Mesothelial cell of epicardium (in vitro differentiated cells): ENCODE data around the gene OSBPL5. TPM values are rescaled to one million over a fixed set of nuclear protein-coding genes. Genes with fewer than 3 reads are reported as not detected.

Experiments used
- DNase-seq, 2 experiments: peaks; one replicate each; pipeline ENCODE4 v3.0.0; 2021; ENCODE audit warnings: low spot score in 2 of 2; ENCODE audit not compliant: unreplicated experiment in 2 of 2
- H3K27ac Mint-ChIP-seq: 2 replicates; pipeline ENCODE4 v1.8.0; 2021; ENCODE audit warnings: mixed read lengths
- H3K27me3 Mint-ChIP-seq: 2 replicates; pipeline ENCODE4 v1.8.0; 2021; ENCODE audit warnings: low read depth, mixed read lengths
- H3K36me3 Mint-ChIP-seq: 2 replicates; pipeline ENCODE4 v1.8.0; 2021; ENCODE audit warnings: mixed read lengths
- H3K4me1 Mint-ChIP-seq: 2 replicates; pipeline ENCODE4 v1.8.0; 2021; ENCODE audit warnings: mixed read lengths
- H3K4me3 Mint-ChIP-seq: 2 replicates; pipeline ENCODE4 v1.8.0; 2021; ENCODE audit warnings: mild to moderate bottlenecking, moderate library complexity, mixed read lengths
- H3K9me3 Mint-ChIP-seq: 2 replicates; pipeline ENCODE4 v1.8.0; 2021; ENCODE audit warnings: mixed read lengths
- total RNA-seq: library from RNA; stranded (reverse); gene quantifications from 3 replicates; pipeline ENCODE4 v1.2.1, GENCODE V29; 2021
- TF ChIP-seq, protein P1 (sequence below): fragments of 200-600 bp; sonication (generic); IDR thresholded peaks from one replicate; pipeline ENCODE4 v1.5.0; 2021; ENCODE audit warnings: antibody characterized with exemption; ENCODE audit not compliant: unreplicated experiment

Gene OSBPL5
- total RNA-seq, 1 donor from 2014 or later = 37.1 TPM

DNA sequence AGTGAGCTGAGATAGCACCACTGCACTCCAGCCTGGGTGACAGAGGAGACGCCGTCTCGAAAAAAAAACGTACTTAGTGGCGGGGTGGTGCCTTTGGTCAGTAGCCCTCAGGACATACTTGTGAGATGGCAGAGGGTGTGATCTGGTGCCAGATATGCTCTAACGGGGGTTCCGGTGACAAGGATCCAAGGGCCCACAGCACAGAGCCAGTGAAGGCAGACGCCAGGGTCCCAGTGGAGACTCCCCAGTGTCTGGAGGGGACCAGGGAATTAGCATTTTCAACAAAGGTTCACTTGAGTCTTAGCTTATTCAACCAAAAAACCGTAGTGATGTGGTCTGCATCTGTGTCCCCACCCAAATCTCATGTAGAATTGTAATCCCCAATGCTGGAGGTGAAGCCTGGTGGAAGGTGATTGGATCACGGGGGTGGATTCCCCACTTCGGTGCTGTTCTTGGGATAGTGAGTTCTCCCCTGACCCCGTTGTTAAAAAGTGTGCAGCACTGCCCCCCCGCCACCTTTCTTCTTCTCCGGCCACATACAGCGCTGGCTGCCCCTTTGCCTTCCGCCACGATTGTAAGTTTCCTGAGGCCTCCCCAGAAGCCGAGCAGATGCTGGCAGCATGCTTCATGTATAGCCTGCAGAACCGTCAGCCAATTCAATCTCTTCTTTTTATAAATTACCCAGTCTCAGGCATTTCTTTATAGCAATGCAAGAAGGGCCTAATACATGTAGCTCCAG, 26.6 kb upstream of the OSBPL5 start:
- no peaks in the 10 kb centered on the region for H3K36me3 Mint-ChIP-seq
- TF ChIP-seq, protein P1, sequence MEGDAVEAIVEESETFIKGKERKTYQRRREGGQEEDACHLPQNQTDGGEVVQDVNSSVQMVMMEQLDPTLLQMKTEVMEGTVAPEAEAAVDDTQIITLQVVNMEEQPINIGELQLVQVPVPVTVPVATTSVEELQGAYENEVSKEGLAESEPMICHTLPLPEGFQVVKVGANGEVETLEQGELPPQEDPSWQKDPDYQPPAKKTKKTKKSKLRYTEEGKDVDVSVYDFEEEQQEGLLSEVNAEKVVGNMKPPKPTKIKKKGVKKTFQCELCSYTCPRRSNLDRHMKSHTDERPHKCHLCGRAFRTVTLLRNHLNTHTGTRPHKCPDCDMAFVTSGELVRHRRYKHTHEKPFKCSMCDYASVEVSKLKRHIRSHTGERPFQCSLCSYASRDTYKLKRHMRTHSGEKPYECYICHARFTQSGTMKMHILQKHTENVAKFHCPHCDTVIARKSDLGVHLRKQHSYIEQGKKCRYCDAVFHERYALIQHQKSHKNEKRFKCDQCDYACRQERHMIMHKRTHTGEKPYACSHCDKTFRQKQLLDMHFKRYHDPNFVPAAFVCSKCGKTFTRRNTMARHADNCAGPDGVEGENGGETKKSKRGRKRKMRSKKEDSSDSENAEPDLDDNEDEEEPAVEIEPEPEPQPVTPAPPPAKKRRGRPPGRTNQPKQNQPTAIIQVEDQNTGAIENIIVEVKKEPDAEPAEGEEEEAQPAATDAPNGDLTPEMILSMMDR = no peak
- no peaks in the 10 kb centered on the region for H3K9me3 Mint-ChIP-seq
- no peak overlapping the region for H3K4me3 Mint-ChIP-seq
- H3K27me3 Mint-ChIP-seq = peaks cover 7% of the 10 kb centered on the region
- no peak overlapping the region for H3K27ac Mint-ChIP-seq
- peak in 1 of 2 experiments; percentile 6 for DNase-seq
- peaks cover 3% of the 10 kb centered on the region for H3K4me1 Mint-ChIP-seq

GRCh38 chr11:3190600-3190999, 25.5 kb upstream of the OSBPL5 start:
- no peak overlapping the region for H3K4me3 Mint-ChIP-seq
- H3K27ac Mint-ChIP-seq = no peak overlapping the region
- DNase-seq = no peak
- no peaks in the 10 kb centered on the region for H3K9me3 Mint-ChIP-seq
- no peaks in the 10 kb centered on the region for H3K36me3 Mint-ChIP-seq
- peaks cover 7% of the 10 kb centered on the region for H3K27me3 Mint-ChIP-seq
- no peaks in the 10 kb centered on the region for H3K4me1 Mint-ChIP-seq
- TF ChIP-seq, protein P1 = no peak

DNA sequence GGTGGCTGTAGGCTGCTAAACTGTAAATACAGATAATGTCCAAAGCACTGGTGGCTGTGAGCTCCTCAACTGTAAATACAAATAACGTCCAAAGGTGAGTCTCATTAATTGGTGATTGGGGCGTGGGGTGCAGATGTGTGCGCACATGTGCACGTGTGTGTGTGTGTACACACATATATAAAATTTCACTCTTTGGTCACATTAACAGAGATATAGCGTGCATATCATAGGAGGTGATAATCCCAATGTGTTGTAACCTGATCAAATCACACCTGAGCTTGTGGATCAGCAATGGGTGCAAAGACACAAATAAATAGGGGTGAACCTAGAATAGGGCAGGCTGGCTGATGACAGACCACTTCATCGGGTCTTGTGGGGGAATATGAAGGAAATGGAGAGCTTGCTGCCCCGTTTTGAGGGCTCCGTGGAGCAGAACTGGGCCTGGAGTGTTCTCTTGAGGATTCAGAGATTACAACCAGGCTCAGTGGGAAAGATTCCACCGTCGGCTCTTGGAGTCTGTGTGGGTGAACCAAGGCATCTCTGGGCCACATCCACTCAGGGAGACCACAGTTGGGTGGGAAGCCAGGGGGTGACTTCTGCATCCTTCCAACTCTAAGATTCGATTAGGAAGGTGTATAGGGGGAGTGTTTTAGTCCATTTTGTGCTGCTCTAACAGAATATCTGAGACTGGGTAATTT, 24.9 kb upstream of the OSBPL5 start:
- no peaks in the 10 kb centered on the region for H3K4me1 Mint-ChIP-seq
- DNase-seq = no peak
- TF ChIP-seq, protein P1 = no peak
- H3K27me3 Mint-ChIP-seq = peaks cover 7% of the 10 kb centered on the region
- H3K4me3 Mint-ChIP-seq = no peak overlapping the region
- H3K9me3 Mint-ChIP-seq = no peaks in the 10 kb centered on the region
- H3K27ac Mint-ChIP-seq = no peak overlapping the region
- H3K36me3 Mint-ChIP-seq = no peaks in the 10 kb centered on the region

DNA sequence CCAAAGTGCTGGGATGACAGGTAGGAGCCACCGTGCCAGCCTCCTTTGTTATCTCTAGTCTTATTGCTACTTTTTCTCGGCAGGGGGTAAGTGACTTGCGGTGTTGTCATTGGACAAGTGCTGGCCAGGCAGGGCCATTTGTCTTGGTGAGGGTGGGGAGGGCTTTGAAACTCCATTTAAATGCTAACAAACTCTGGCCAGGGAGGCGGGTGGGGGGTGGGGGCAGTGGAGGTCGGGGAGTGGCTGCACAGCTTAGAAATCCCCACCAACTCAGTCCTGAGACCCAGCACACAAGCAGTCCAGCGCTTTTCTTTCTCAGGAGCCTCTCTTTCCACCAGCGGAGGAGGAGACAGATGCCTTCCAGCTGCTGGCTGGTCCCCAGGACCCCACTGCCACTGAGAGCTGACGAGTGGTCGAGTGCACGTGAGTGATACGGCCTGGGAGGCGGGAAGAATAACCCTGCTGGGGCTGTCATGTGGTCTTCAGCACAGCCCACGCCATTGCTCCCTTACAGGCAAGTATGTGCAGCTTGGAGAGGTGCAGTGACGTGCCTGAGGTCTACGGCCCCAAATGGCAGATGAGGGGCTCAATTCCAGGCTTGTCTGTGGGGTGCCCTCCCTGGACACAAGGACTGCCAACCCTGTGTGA, 24.2 kb upstream of the OSBPL5 start:
- TF ChIP-seq, protein P1 = no peak
- no peak overlapping the region for H3K4me3 Mint-ChIP-seq

GRCh38 chr11:3188496-3189195, 23.5 kb upstream of the OSBPL5 start:
- peaks cover 9% of the 10 kb centered on the region for H3K27me3 Mint-ChIP-seq
- no peak for DNase-seq
- no peak overlapping the region for H3K27ac Mint-ChIP-seq
- no peaks in the 10 kb centered on the region for H3K9me3 Mint-ChIP-seq
- no peak overlapping the region for H3K4me3 Mint-ChIP-seq
- no peaks in the 10 kb centered on the region for H3K4me1 Mint-ChIP-seq
- H3K36me3 Mint-ChIP-seq = no peaks in the 10 kb centered on the region
- TF ChIP-seq, protein P1 = no peak

More for the DNA sequence above, 24.2 kb upstream of the OSBPL5 start:
- Mint-ChIP-seq H3K4me1 (no peaks in the 10 kb centered on the region), H3K27ac (no peak overlapping the region), H3K36me3 (no peaks in the 10 kb centered on the region), H3K27me3 (peaks cover 9% of the 10 kb centered on the region), H3K9me3 (no peaks in the 10 kb centered on the region)
- DNase-seq = no peak
